Gastrocnemius medialis (tissue), 4 donors: ENCODE results near the gene ZNF396. TPM values are rescaled to one million over a fixed set of nuclear protein-coding genes. Genes with fewer than 3 reads are reported as not detected.
A peak's percentile ranks its signal among the peaks of the same experiment; 100 is the strongest.

Experiments used
- ATAC-seq, 2 donors: fragments of 150-250 bp; one replicate each; pipeline ENCODE4 v1.9.1; 2016
- DNase-seq, 2 donors: peaks; one replicate each; pipeline ENCODE4 v3.0.0-alpha.2; 2019
- H3K27ac ChIP-seq, 4 donors: fragments of 200-600 bp; sonication (generic); 1 replicate in 1 of 4; 2 replicates in 3 of 4; pipeline ENCODE4 v1.5.1; 2016 to 2018; ENCODE audit warnings: mild to moderate bottlenecking in 2 of 4, moderate library complexity in 1 of 4
- H3K27me3 ChIP-seq, 3 donors: fragments of 200-600 bp; sonication (generic) in 2 of 3; 1 replicate in 1 of 3; 2 replicates in 2 of 3; pipeline versions ENCODE4 v1.5.1 to v1.6.0; 2016 to 2019; ENCODE audit warnings: mild to moderate bottlenecking in 1 of 3, moderate library complexity in 1 of 3
- H3K36me3 ChIP-seq, 2 donors: fragments of 200-600 bp; sonication (generic) in 1 of 2; one replicate each; pipeline ENCODE4 v1.5.1; 2017 to 2018
- H3K4me1 ChIP-seq, 2 donors: fragments of 200-600 bp; sonication (generic) in 1 of 2; one replicate each; pipeline ENCODE4 v1.5.1; 2016 to 2017; ENCODE audit warnings: mild to moderate bottlenecking in 2 of 2
- H3K4me3 ChIP-seq, 4 donors: fragments of 200-600 bp; sonication (generic) in 3 of 4; 1 replicate in 1 of 4; 2 replicates in 3 of 4; pipeline ENCODE4 v1.5.1; 2016 to 2019; ENCODE audit warnings: mild to moderate bottlenecking in 2 of 4
- H3K9me3 ChIP-seq, 3 donors: fragments of 200-600 bp; sonication (generic) in 2 of 3; 1 replicate in 1 of 3; 2 replicates in 2 of 3; pipeline ENCODE4 v1.5.1; 2016 to 2019
- POLR2A ChIP-seq, 2 donors: fragments of 450-650 bp; IDR thresholded peaks; one replicate each; pipeline ENCODE4 v1.6.1; 2017; ENCODE audit warnings: antibody characterized with exemption in 2 of 2, mild to moderate bottlenecking in 2 of 2, moderate library complexity in 2 of 2
- in situ Hi-C, 4 donors: fragments of 200-750 bp; cut with MboI; loops; one replicate each; pipeline versions ENCODE4 v1.15.0 to v1.8.0; 2017; ENCODE audit warnings: low sequenced_read_pairs in 4 of 4
- intact Hi-C: fragments of 100-400 bp; cut with DNase I; formaldehyde crosslinking; loops from one replicate; pipeline ENCODE4 v1.15.1; 2023; ENCODE audit warnings: low total_unique reads
- total RNA-seq, 4 donors: library from RNA; depleted of rRNA; stranded (reverse); fragments of >200 nt; gene quantifications; one replicate each; pipeline versions ENCODE4 v1.1.0 to v1.2.3, GENCODE V29; 2016
- TF ChIP-seq, protein P1 (sequence below), 5 experiments: fragments of 450-650 bp in 3 of 5; fragments of 200-600 bp in 2 of 5; sonication (generic) in 2 of 5; IDR thresholded peaks in 4 of 5; conservative IDR thresholded peaks in 1 of 5; 1 replicate in 4 of 5; 2 replicates in 1 of 5; pipeline ENCODE4 v1.5.1; 2016 to 2019; ENCODE audit warnings: antibody characterized with exemption in 5 of 5, mild to moderate bottlenecking in 3 of 5, moderate library complexity in 3 of 5

ZNF396 gene
- total RNA-seq, 4 donors from 2014 or later = 0.29 to 0.92 (median 0.63) TPM

DNA sequence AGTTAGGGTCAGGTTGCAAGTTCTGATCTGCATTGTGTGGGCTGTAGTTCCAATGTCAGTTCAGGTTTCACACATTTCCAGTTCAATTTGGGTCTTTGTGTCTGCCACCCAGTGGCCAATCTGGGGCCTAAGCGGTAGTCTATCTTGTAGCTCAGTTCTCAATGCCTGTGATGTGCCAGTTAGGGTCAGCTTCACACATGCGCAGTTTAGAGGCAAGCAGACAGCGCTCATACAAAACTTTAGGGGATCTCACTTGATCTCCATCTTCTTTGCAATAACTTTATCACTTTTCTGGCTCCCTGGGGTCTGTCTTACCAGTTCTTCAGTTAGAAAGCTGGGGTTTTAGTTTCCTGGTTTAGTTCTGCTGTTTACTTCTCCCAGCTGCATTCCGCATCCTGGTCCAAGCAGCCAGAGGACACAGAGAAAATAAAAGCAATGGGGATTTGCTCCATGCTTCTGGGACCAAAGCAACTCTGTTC, 22.0 kb downstream of the ZNF396 start:
- intact Hi-C loops (loop anchor here (1.0 kb wide), 1 partner anchor 124 kb away; no protein-coding TSS in a partner anchor), in situ Hi-C loops (loop anchor here in 2 of 4 donors (10.0 to 25.0 kb wide), 2 partner anchors 120 to 343 kb away; no protein-coding TSS in a partner anchor)
- no peaks in the 10 kb centered on the region for H3K9me3 ChIP-seq
- no peaks in the 10 kb centered on the region for H3K27me3 ChIP-seq
- peak; percentile 98 to 100 for ATAC-seq
- H3K36me3 ChIP-seq = no peaks in the 10 kb centered on the region
- peaks cover 4 to 9% of the 10 kb centered on the region in 2 donors for H3K4me1 ChIP-seq
- peak; percentile 46 to 72 for DNase-seq
- H3K27ac ChIP-seq = peak overlapping the region in 2 of 4 donors; percentile 26 to 44
- no peak for TF ChIP-seq POLR2A (IDR thresholded peaks at IDR 0.05)
- TF ChIP-seq, protein P1, sequence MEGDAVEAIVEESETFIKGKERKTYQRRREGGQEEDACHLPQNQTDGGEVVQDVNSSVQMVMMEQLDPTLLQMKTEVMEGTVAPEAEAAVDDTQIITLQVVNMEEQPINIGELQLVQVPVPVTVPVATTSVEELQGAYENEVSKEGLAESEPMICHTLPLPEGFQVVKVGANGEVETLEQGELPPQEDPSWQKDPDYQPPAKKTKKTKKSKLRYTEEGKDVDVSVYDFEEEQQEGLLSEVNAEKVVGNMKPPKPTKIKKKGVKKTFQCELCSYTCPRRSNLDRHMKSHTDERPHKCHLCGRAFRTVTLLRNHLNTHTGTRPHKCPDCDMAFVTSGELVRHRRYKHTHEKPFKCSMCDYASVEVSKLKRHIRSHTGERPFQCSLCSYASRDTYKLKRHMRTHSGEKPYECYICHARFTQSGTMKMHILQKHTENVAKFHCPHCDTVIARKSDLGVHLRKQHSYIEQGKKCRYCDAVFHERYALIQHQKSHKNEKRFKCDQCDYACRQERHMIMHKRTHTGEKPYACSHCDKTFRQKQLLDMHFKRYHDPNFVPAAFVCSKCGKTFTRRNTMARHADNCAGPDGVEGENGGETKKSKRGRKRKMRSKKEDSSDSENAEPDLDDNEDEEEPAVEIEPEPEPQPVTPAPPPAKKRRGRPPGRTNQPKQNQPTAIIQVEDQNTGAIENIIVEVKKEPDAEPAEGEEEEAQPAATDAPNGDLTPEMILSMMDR (IDR thresholded peaks at IDR 0.05 in 4 of 5, conservative IDR thresholded peaks at IDR 0.05 in 1 of 5) = peak; percentile 47 to 80 (median 60)
- H3K4me3 ChIP-seq = peak overlapping the region in 2 of 4 donors; percentile 23 to 42

DNA sequence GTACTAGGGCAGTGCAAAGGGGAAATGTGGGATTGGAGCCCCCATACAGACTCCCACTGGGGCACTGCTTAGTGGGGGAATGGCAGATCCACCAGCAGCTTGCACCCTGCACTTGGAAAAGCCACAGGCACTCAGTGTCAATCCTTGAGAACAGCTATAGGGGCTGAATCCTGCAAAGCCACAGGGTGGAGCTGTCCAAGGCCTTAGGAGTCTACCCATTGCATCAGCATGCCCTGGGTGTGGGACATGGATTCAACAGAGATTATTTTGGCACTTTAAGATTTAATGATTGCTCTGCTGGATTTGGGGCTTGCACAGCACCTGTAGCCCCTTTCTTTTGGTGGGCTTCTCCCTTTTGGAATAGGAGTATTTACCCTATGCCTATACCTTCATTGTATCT, 24.4 kb downstream of the ZNF396 start:
- Histone ChIP-seq H3K4me3 (no peak overlapping the region), H3K27ac (no peak overlapping the region), H3K4me1 (peaks cover 4 to 9% of the 10 kb centered on the region in 2 donors), H3K27me3 (no peaks in the 10 kb centered on the region), H3K36me3 (no peaks in the 10 kb centered on the region), H3K9me3 (no peaks in the 10 kb centered on the region)
- intact Hi-C loops (no loop called here), in situ Hi-C loops (loop anchor here (5.0 to 25.0 kb wide), 3 partner anchors 118 to 340 kb away; no protein-coding TSS in a partner anchor)
- no peak for DNase-seq
- no peak for TF ChIP-seq POLR2A (IDR thresholded peaks at IDR 0.05)
- TF ChIP-seq, protein P1 (IDR thresholded peaks at IDR 0.05 in 4 of 5, conservative IDR thresholded peaks at IDR 0.05 in 1 of 5) = no peak
- ATAC-seq = no peak

- ATAC-seq (no peak), DNase-seq (no peak)
- intact Hi-C loops = no loop called here
- no peak overlapping the region for H3K4me3 ChIP-seq
- H3K9me3 ChIP-seq = no peaks in the 10 kb centered on the region
- no peaks in the 10 kb centered on the region for H3K36me3 ChIP-seq
- peaks cover 4 to 9% of the 10 kb centered on the region in 2 donors for H3K4me1 ChIP-seq
- H3K27me3 ChIP-seq = no peaks in the 10 kb centered on the region
- TF ChIP-seq, protein P1 (IDR thresholded peaks at IDR 0.05 in 4 of 5, conservative IDR thresholded peaks at IDR 0.05 in 1 of 5) = no peak
- no peak for TF ChIP-seq POLR2A (IDR thresholded peaks at IDR 0.05)
- no peak overlapping the region for H3K27ac ChIP-seq
- in situ Hi-C loops = loop anchor here (5.0 to 25.0 kb wide), 3 partner anchors 117 to 340 kb away; no protein-coding TSS in a partner anchor
Observed at GRCh38 chr18:35352283-35352682, 24.9 kb downstream of the ZNF396 start.

DNA sequence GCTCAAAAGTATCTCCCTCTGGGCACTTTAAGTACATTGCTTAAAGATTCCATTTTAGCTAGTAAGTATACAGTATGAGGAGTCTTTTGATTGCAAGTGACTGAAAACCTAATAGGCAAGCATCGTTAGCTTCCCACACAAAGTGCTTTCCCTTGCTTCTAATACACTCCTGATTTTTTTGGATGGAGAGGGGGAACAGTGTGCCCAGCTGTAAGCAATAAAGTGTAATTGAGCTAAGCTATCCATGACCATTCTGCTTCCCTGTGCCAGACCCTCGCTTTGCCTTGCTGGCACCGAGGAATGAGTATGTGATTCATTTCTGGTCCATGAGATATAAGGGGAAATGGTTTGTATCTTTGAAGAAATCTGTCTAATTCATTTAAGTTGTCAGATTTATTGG, 29.1 kb downstream of the ZNF396 start:
- intact Hi-C loops (loop anchor here (10.0 kb wide), 1 partner anchor 353 kb away; no protein-coding TSS in a partner anchor), in situ Hi-C loops (loop anchor here in 2 of 4 donors (5.0 to 10.0 kb wide), 3 partner anchors 53 to 343 kb away; partner anchors contain the start of gene ZSCAN30 (in 1 of the 2))
- ATAC-seq (no peak), DNase-seq (no peak)
- Histone ChIP-seq H3K4me3 (no peak overlapping the region), H3K4me1 (peaks cover 16 to 17% of the 10 kb centered on the region in 2 donors), H3K36me3 (no peaks in the 10 kb centered on the region), H3K27me3 (no peaks in the 10 kb centered on the region), H3K27ac (no peak overlapping the region), H3K9me3 (no peaks in the 10 kb centered on the region)
- TF ChIP-seq, protein P1 (IDR thresholded peaks at IDR 0.05 in 4 of 5, conservative IDR thresholded peaks at IDR 0.05 in 1 of 5) = no peak
- TF ChIP-seq POLR2A (IDR thresholded peaks at IDR 0.05) = no peak
